PC-3 (cell line): ENCODE data around the gene GPR148. TPM values are rescaled to one million over a fixed set of nuclear protein-coding genes. Genes with fewer than 3 reads are reported as not detected.
"Not testable (repeated sequence)": the region's sequence is repeated elsewhere in the genome, so short reads cannot be mapped to it uniquely, and the experiment has no call there.

Experiments
- ATAC-seq: fragments of 200-7000 bp; cut with Tn5 transposase; 2 replicates; pipeline ENCODE4 v1.9.1; 2020; ENCODE audit warnings: mild to moderate bottlenecking, moderate library complexity
- BruUV-seq: library from RNA; stranded (reverse); fragments of 400-500 nt; replicated peaks from 2 replicates; lab custom pipeline; 2021; lab: Mats Ljungman, UMichigan
- CTCF ChIA-PET: fragments of 300-600 bp; sonication (Branson Sonifier 250); formaldehyde crosslinking; loops from one replicate; lab custom pipeline; 2022; ENCODE audit warnings: antibody characterized with exemption; lab: Charles Lee
- POLR2A ChIA-PET: fragments of 300-600 bp; sonication (Branson Sonifier 250); formaldehyde crosslinking; loops from one replicate; lab custom pipeline; 2022; ENCODE audit warnings: antibody characterized with exemption; ENCODE audit not compliant: unreplicated experiment; lab: Charles Lee
- DNase-seq: peaks from one replicate; pipeline ENCODE4 v3.0.0-alpha.2; 2015
- H2AFZ ChIP-seq: fragments of 300-600 bp; sonication (generic); 2 replicates; pipeline ENCODE4 v1.6.0; 2016; ENCODE audit warnings: antibody characterized with exemption, low read length
- H3F3A ChIP-seq: fragments of 300-600 bp; sonication (generic); one replicate; pipeline ENCODE4 v1.6.0; 2017; ENCODE audit warnings: antibody characterized with exemption, low read length, control low read depth, mild to moderate bottlenecking; ENCODE audit not compliant: unreplicated experiment
- H3K27ac ChIP-seq: fragments of 300-600 bp; sonication (generic); 2 replicates; pipeline ENCODE4 v1.5.1; 2016; ENCODE audit warnings: mild to moderate bottlenecking, low read length
- H3K27me3 ChIP-seq: fragments of 300-600 bp; sonication (generic); 2 replicates; pipeline ENCODE4 v1.6.1; 2016; ENCODE audit warnings: low read length, mixed read lengths
- H3K36me3 ChIP-seq: fragments of 300-600 bp; sonication (generic); 2 replicates; pipeline ENCODE4 v1.6.1; 2016; ENCODE audit warnings: low read depth, mixed run types, low read length, mixed read lengths
- H3K4me1 ChIP-seq: fragments of 300-600 bp; sonication (generic); 2 replicates; pipeline ENCODE4 v1.5.1; 2016; ENCODE audit warnings: low read length; ENCODE audit not compliant: insufficient read depth
- H3K4me2 ChIP-seq: fragments of 300-600 bp; sonication (generic); 2 replicates; pipeline ENCODE4 v1.6.0; 2016; ENCODE audit warnings: low read length
- H3K4me3 ChIP-seq: fragments of 300-600 bp; sonication (generic); 2 replicates; pipeline ENCODE4 v1.5.1; 2016; ENCODE audit warnings: mild to moderate bottlenecking, low read length, mixed read lengths
- H3K79me2 ChIP-seq: fragments of 300-600 bp; sonication (generic); 2 replicates; pipeline ENCODE4 v1.6.1; 2017; ENCODE audit warnings: low read length, mixed read lengths
- H3K9ac ChIP-seq: fragments of 300-600 bp; sonication (generic); 2 replicates; pipeline ENCODE4 v1.6.0; 2016; ENCODE audit warnings: mild to moderate bottlenecking, low read length
- H3K9me2 ChIP-seq: fragments of 300-600 bp; sonication (generic); replicated peaks from 2 replicates; pipeline ENCODE4 v1.6.1; 2016; ENCODE audit warnings: mixed run types, low read length, mixed read lengths
- H3K9me3 ChIP-seq: fragments of 300-600 bp; sonication (generic); 2 replicates; pipeline ENCODE4 v1.6.1; 2016; ENCODE audit warnings: low read length, mixed read lengths
- H4K20me1 ChIP-seq: fragments of 300-600 bp; sonication (generic); 2 replicates; pipeline ENCODE4 v1.6.1; 2016; ENCODE audit warnings: low read length, mixed read lengths
- EZH2 ChIP-seq: fragments of 300-600 bp; sonication (generic); IDR thresholded peaks from one replicate; pipeline ENCODE4 v1.6.1; 2017; ENCODE audit warnings: antibody characterized with exemption, mild to moderate bottlenecking, low read length; ENCODE audit not compliant: unreplicated experiment
- EZH2phosphoT487 ChIP-seq: fragments of 300-600 bp; sonication (generic); IDR thresholded peaks from 2 replicates; pipeline ENCODE4 v1.6.1; 2018; ENCODE audit warnings: mild to moderate bottlenecking, antibody characterized with exemption, low read length, borderline replicate concordance
- intact Hi-C: fragments of 100-400 bp; cut with micrococcal nuclease; formaldehyde crosslinking; loops from 2 replicates; pipeline ENCODE4 v1.9.0; 2023
- total RNA-seq: library from RNA; depleted of rRNA; stranded (reverse); fragments of >200 nt; gene quantifications from 2 replicates; pipeline ENCODE4 v1.2.3, GENCODE V29; 2014
- TF ChIP-seq, protein P1 (sequence below): fragments of 300-600 bp; sonication (generic); conservative IDR thresholded peaks from 2 replicates; pipeline ENCODE4 v1.5.1; 2017; ENCODE audit warnings: antibody characterized with exemption, low read depth, mild to moderate bottlenecking, low read length

The GPR148 gene
- total RNA-seq, 1 experiment from 2014 or later: not detected

DNA sequence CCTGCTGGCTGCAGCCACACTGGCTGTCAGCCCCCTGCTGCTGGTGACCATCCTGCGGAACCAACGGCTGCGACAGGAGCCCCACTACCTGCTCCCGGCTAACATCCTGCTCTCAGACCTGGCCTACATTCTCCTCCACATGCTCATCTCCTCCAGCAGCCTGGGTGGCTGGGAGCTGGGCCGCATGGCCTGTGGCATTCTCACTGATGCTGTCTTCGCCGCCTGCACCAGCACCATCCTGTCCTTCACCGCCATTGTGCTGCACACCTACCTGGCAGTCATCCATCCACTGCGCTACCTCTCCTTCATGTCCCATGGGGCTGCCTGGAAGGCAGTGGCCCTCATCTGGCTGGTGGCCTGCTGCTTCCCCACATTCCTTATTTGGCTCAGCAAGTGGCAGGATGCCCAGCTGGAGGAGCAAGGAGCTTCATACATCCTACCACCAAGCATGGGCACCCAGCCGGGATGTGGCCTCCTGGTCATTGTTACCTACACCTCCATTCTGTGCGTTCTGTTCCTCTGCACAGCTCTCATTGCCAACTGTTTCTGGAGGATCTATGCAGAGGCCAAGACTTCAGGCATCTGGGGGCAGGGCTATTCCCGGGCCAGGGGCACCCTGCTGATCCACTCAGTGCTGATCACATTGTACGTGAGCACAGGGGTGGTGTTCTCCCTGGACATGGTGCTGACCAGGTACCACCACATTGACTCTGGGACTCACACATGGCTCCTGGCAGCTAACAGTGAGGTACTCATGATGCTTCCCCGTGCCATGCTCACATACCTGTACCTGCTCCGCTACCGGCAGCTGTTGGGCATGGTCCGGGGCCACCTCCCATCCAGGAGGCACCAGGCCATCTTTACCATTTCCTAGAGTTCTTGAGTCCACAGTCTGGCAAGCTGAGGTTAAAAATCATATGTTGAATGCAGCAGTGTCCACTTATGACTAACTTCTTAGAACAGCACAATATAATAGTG is 741 bp downstream of the GPR148 start:
- CTCF ChIA-PET: no interaction called here
- Histone ChIP-seq H3K36me3 (no peaks in the 10 kb centered on the region), H3K79me2 (no peaks in the 10 kb centered on the region), H3K27ac (no peak overlapping the region), H3K9me2 (no peaks in the 10 kb centered on the region), H3F3A (no peaks in the 10 kb centered on the region), H3K4me3 (no peak overlapping the region), H3K9me3 (no peaks in the 10 kb centered on the region), H3K4me2 (no peak overlapping the region), H3K4me1 (peaks cover 9% of the 10 kb centered on the region), H2AFZ (no peak overlapping the region), H4K20me1 (no peaks in the 10 kb centered on the region), H3K9ac (no peak overlapping the region), H3K27me3 (peaks cover 18% of the 10 kb centered on the region)
- POLR2A ChIA-PET: no interaction called here
- ATAC-seq (no peak), DNase-seq (no peak)
- BruUV-seq: no TSS peak
- intact Hi-C loops: no loop called here
- no peak for TF ChIP-seq EZH2phosphoT487

DNA sequence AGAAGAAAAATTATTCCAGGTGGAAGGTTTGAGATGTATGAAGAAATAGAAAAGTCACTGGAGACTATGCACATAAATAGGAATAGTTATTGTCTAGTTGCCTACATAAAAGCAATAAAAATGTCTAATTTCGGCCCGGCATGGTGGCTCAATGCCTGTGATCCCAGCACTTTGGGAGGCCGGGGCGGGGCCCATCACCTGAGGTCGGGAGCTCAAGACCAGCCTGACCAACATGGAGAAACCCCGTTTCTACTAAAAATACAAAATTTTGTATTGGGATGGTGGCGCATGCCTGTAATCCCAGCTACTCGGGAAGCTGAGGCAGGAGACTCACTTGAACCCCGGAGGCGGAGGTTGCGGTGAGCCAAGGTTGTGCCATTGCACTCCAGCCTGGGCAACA is 3.4 kb downstream of the GPR148 start:
- H3K4me1 ChIP-seq, CTCF ChIA-PET, H3K9me2 ChIP-seq, ATAC-seq, H3K9me3 ChIP-seq, H3K9ac ChIP-seq, H2AFZ ChIP-seq, intact Hi-C loops, H3K4me2 ChIP-seq, H3K27ac ChIP-seq, POLR2A ChIA-PET, H3F3A ChIP-seq, H4K20me1 ChIP-seq, H3K36me3 ChIP-seq, H3K79me2 ChIP-seq, DNase-seq, BruUV-seq, H3K4me3 ChIP-seq: not testable (repeated sequence)
- H3K27me3 ChIP-seq: peaks cover 26% of the 10 kb centered on the region

DNA sequence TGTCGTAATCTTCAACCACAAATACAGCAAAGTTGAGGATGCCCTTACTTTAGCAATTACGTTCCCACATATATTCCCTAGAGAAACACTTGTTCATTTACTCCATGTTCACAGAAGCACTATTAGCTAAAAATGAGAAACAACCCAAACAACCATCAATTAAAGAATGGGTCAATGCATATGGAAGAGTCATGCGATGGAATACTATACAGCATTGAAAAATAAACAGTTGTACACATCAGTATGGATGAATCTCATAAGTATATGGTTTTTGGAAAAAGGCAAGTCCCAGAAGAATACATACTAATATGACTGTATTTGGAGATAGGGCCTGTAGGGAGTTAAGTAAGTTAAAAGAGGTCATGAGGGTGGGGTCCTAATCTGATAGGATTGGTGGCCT is 6.3 kb downstream of the GPR148 start:
- no peaks in the 10 kb centered on the region for H3K9me2 ChIP-seq
- H3K27me3 ChIP-seq: peaks cover 40% of the 10 kb centered on the region
- H2AFZ ChIP-seq: no peak overlapping the region
- ATAC-seq (no peak), DNase-seq (no peak)
- H3K4me1 ChIP-seq: no peaks in the 10 kb centered on the region
- H3K36me3 ChIP-seq: no peaks in the 10 kb centered on the region
- H3K4me2 ChIP-seq: no peak overlapping the region
- H3K27ac ChIP-seq: no peak overlapping the region
- TF ChIP-seq EZH2phosphoT487 (no peak), EZH2 (no peak)
- TF ChIP-seq, protein P1, sequence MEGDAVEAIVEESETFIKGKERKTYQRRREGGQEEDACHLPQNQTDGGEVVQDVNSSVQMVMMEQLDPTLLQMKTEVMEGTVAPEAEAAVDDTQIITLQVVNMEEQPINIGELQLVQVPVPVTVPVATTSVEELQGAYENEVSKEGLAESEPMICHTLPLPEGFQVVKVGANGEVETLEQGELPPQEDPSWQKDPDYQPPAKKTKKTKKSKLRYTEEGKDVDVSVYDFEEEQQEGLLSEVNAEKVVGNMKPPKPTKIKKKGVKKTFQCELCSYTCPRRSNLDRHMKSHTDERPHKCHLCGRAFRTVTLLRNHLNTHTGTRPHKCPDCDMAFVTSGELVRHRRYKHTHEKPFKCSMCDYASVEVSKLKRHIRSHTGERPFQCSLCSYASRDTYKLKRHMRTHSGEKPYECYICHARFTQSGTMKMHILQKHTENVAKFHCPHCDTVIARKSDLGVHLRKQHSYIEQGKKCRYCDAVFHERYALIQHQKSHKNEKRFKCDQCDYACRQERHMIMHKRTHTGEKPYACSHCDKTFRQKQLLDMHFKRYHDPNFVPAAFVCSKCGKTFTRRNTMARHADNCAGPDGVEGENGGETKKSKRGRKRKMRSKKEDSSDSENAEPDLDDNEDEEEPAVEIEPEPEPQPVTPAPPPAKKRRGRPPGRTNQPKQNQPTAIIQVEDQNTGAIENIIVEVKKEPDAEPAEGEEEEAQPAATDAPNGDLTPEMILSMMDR: no peak
- BruUV-seq: no TSS peak
- H3K9ac ChIP-seq: no peak overlapping the region
- ChIA-PET POLR2A (no interaction called here), CTCF (no interaction called here)
- intact Hi-C loops: no loop called here
- no peaks in the 10 kb centered on the region for H3K9me3 ChIP-seq
- H4K20me1 ChIP-seq: no peaks in the 10 kb centered on the region
- no peaks in the 10 kb centered on the region for H3F3A ChIP-seq
- no peaks in the 10 kb centered on the region for H3K79me2 ChIP-seq
- H3K4me3 ChIP-seq: no peak overlapping the region
